HepG2 (cell line): ENCODE measurements around the gene B3GNT5. TPM values are rescaled to one million over a fixed set of nuclear protein-coding genes. Genes with fewer than 3 reads are reported as not detected.

Source experiments
- ATAC-seq: fragments of 200-7000 bp; cut with Tn5 transposase; 3 replicates; pipeline ENCODE4 v1.9.1; 2020; ENCODE audit warnings: mild to moderate bottlenecking, moderate library complexity
- BruUV-seq: library from RNA; stranded (reverse); fragments of 400-500 nt; replicated peaks from 2 replicates; lab custom pipeline; 2021; lab: Mats Ljungman, UMichigan
- CTCF ChIA-PET: fragments of 300-600 bp; formaldehyde crosslinking; extraction: SDS; loops from one replicate; lab custom pipeline; 2021; ENCODE audit warnings: low total read pairs, inconsistent platforms, low intra/inter-chr PET ratio; lab: Yijun Ruan, JAX
- POLR2A ChIA-PET: fragments of 350-600 bp; sonication (Branson Sonifier 250); formaldehyde crosslinking; loops from one replicate; lab custom pipeline; 2020; ENCODE audit warnings: antibody characterized with exemption, inconsistent platforms; lab: Yijun Ruan, JAX
- DNase-seq: peaks from one replicate; pipeline ENCODE4 v3.0.0-alpha.2; 2015; ENCODE audit warnings: low spot score
- FAIRE-seq: peaks from 3 replicates; lab custom pipeline; 2011; peaks lifted over from hg19 to GRCh38; lab: Jason Lieb, UNC
- H2AFZ ChIP-seq: one replicate; pipeline ENCODE4 v1.6.1; 2011; ENCODE audit warnings: low read length, inconsistent platforms
- H3K27ac ChIP-seq: fragments of 300-600 bp; 3 replicates; pipeline ENCODE4 v1.8.0; 2011; ENCODE audit warnings: mixed run types, mild to moderate bottlenecking, mixed read lengths, low read length, inconsistent platforms; ENCODE audit not compliant: insufficient read depth; ENCODE audit errors: extremely low read length
- H3K27me3 ChIP-seq, 2 experiments: fragments of 200-600 bp in 1 of 2; 2 replicates in 1 of 2; 3 replicates in 1 of 2; pipeline versions ENCODE4 v1.6.0 to v1.8.0; 2011; ENCODE audit warnings: low read length in 2 of 2, mild to moderate bottlenecking in 2 of 2, moderate library complexity in 2 of 2, inconsistent platforms in 1 of 2; ENCODE audit not compliant: insufficient read depth in 2 of 2, control insufficient read depth in 1 of 2
- H3K36me3 ChIP-seq, 2 experiments: fragments of 200-600 bp in 1 of 2; replicated peaks in 1 of 2; 2 replicates in 1 of 2; 3 replicates in 1 of 2; pipeline versions ENCODE4 v1.5.1 to v1.8.0; 2011; ENCODE audit warnings: low read length in 2 of 2, inconsistent platforms in 1 of 2; ENCODE audit not compliant: insufficient read depth in 2 of 2, control insufficient read depth in 1 of 2
- H3K4me1 ChIP-seq: 2 replicates; pipeline ENCODE4 v1.5.1; 2012; ENCODE audit warnings: low read length, inconsistent platforms; ENCODE audit not compliant: insufficient read depth
- H3K4me2 ChIP-seq: 2 replicates; pipeline ENCODE4 v1.6.0; 2011; ENCODE audit warnings: low read depth, low read length, inconsistent platforms
- H3K4me3 ChIP-seq, 3 experiments: fragments of 200-600 bp in 1 of 3; sonication (generic), shearing (Covaris generic) in 1 of 3; replicated peaks in 1 of 3; 2 replicates each; pipeline ENCODE4 v1.5.1; 2011 to 2016; ENCODE audit warnings: low read length in 3 of 3, inconsistent platforms in 2 of 3, low read depth in 2 of 3, mild to moderate bottlenecking in 2 of 3, control low read depth in 1 of 3, mixed read lengths in 1 of 3; ENCODE audit not compliant: insufficient read depth in 1 of 3
- H3K79me2 ChIP-seq: one replicate; pipeline ENCODE4 v1.6.1; 2011; ENCODE audit warnings: low read length, inconsistent platforms; ENCODE audit not compliant: insufficient read depth
- H3K9ac ChIP-seq: 2 replicates; pipeline ENCODE4 v1.6.0; 2011; ENCODE audit warnings: mild to moderate bottlenecking, low read depth, low read length, inconsistent platforms; ENCODE audit not compliant: insufficient read depth
- H3K9me3 ChIP-seq: 2 replicates; pipeline ENCODE4 v1.5.1; 2012; ENCODE audit warnings: mild to moderate bottlenecking, low read length
- H4K20me1 ChIP-seq: 2 replicates; pipeline ENCODE4 v1.6.0; 2011; ENCODE audit warnings: inconsistent platforms, mild to moderate bottlenecking, low read length, moderate library complexity; ENCODE audit not compliant: insufficient read depth
- CREM ChIP-seq, 2 experiments: sonication (generic) in 1 of 2; formaldehyde crosslinking in 1 of 2; IDR thresholded peaks; 2 replicates each; pipeline versions ENCODE4 v1.4.0 to v1.6.1; 2016 to 2020; ENCODE audit warnings: antibody characterized with exemption in 1 of 2, mild to moderate bottlenecking in 1 of 2, missing genetic modification reagents in 1 of 2
- E2F1 ChIP-seq: sonication (generic); formaldehyde crosslinking; IDR thresholded peaks from 2 replicates; pipeline ENCODE4 v1.5.0; 2020; ENCODE audit warnings: missing genetic modification reagents
- FOSL2 ChIP-seq: sonication (generic); formaldehyde crosslinking; IDR thresholded peaks from 2 replicates; pipeline ENCODE4 v1.4.0; 2020; ENCODE audit warnings: missing genetic modification reagents
- HNRNPK ChIP-seq: fragments of 200-400 bp; formaldehyde crosslinking; IDR thresholded peaks from 2 replicates; pipeline ENCODE4 v1.6.1; 2018; ENCODE audit warnings: low read length, low read depth, moderate library complexity, mild to moderate bottlenecking; ENCODE audit not compliant: poor library complexity, severe bottlenecking
- NFE2 ChIP-seq: sonication (generic); formaldehyde crosslinking; IDR thresholded peaks from 2 replicates; pipeline ENCODE4 v1.4.0; 2020; ENCODE audit warnings: missing genetic modification reagents
- POGZ ChIP-seq: sonication (generic); formaldehyde crosslinking; IDR thresholded peaks from 2 replicates; pipeline ENCODE4 v1.4.0; 2020; ENCODE audit warnings: mild to moderate bottlenecking, missing genetic modification reagents
- ZBTB2 ChIP-seq: sonication (generic); formaldehyde crosslinking; IDR thresholded peaks from 2 replicates; pipeline ENCODE4 v1.8.0; 2022; ENCODE audit warnings: low read depth, missing genetic modification reagents
- ZBTB21 ChIP-seq: sonication (generic); formaldehyde crosslinking; IDR thresholded peaks from 2 replicates; pipeline ENCODE4 v1.4.0; 2020; ENCODE audit warnings: missing genetic modification reagents
- ZBTB7B ChIP-seq: sonication (generic); formaldehyde crosslinking; IDR thresholded peaks from 2 replicates; pipeline ENCODE4 v1.4.0; 2020; ENCODE audit warnings: missing genetic modification reagents
- ZNF12 ChIP-seq: sonication (generic); formaldehyde crosslinking; IDR thresholded peaks from 2 replicates; pipeline ENCODE4 v1.5.0; 2020; ENCODE audit warnings: missing genetic modification reagents
- ZNF224 ChIP-seq: sonication (generic); formaldehyde crosslinking; IDR thresholded peaks from 2 replicates; pipeline ENCODE4 v1.5.0; 2020; ENCODE audit warnings: mild to moderate bottlenecking, missing genetic modification reagents
- ZNF260 ChIP-seq: sonication (generic); formaldehyde crosslinking; IDR thresholded peaks from 2 replicates; pipeline ENCODE4 v1.4.0; 2020; ENCODE audit warnings: missing genetic modification reagents, low read depth, mild to moderate bottlenecking, borderline replicate concordance
- ZNF33A ChIP-seq: sonication (generic); formaldehyde crosslinking; IDR thresholded peaks from 2 replicates; pipeline ENCODE4 v1.5.1; 2020; ENCODE audit warnings: missing genetic modification reagents, mild to moderate bottlenecking, moderate library complexity, borderline replicate concordance
- ZNF383 ChIP-seq: sonication (generic); formaldehyde crosslinking; IDR thresholded peaks from 2 replicates; pipeline ENCODE4 v1.4.0; 2020; ENCODE audit warnings: missing genetic modification reagents, mild to moderate bottlenecking, borderline replicate concordance
- ZSCAN25 ChIP-seq: sonication (generic); formaldehyde crosslinking; IDR thresholded peaks from 2 replicates; pipeline ENCODE4 v1.8.0; 2022; ENCODE audit warnings: mild to moderate bottlenecking, missing genetic modification reagents
- WGBS: methylation state at CpG from one replicate; pipeline ENCODE4 v1.1.6; 2017; ENCODE audit warnings: low lambda C conversion rate; 5-methylcytosine and 5-hydroxymethylcytosine counted together
- in situ Hi-C: cut with HindIII; loops from 2 replicates; pipeline ENCODE4 v1.10.0; 2017; ENCODE audit warnings: low pct_unique_long_range_greater_than_20kb; ENCODE audit not compliant: extremely low pct_ligation_motif_present
- intact Hi-C: fragments of 100-400 bp; cut with micrococcal nuclease; formaldehyde crosslinking; loops from one replicate; pipeline ENCODE4 v1.10.0; 2022; ENCODE audit not compliant: unreplicated experiment
- polyA plus RNA-seq, 8 experiments: library from polyadenylated mRNA; depleted of rRNA in 3 of 8; stranded (reverse) in 7 of 8; unstranded in 1 of 8; fragments of >200 nt; fragmentation: Illumina TruSeq in 4 of 8; extraction: Trizol in 4 of 8; gene quantifications; 2 replicates each; pipeline versions ENCODE4 v1.2.1 to v1.2.3, GENCODE V29; 2011 to 2016; ENCODE audit warnings: low read depth in 4 of 8, missing spikeins in 1 of 8, mixed read lengths in 1 of 8; ENCODE audit not compliant: insufficient read depth in 1 of 8
- total RNA-seq, 5 experiments: library from RNA; depleted of rRNA; stranded (reverse); fragments of >200 nt; fragmentation: Illumina TruSeq; extraction: Trizol; gene quantifications; 2 replicates each; pipeline ENCODE4 v1.2.3, GENCODE V29; 2016; ENCODE audit warnings: low read depth in 1 of 5
- TF ChIP-seq, protein P1 (sequence below): sonication (generic); formaldehyde crosslinking; IDR thresholded peaks from 2 replicates; pipeline ENCODE4 v1.4.0; 2020; ENCODE audit warnings: mild to moderate bottlenecking, missing genetic modification reagents
- TF ChIP-seq, protein P2 (sequence below): sonication (generic); formaldehyde crosslinking; IDR thresholded peaks from 2 replicates; pipeline ENCODE4 v1.4.0; 2020; ENCODE audit warnings: mild to moderate bottlenecking, missing genetic modification reagents, borderline replicate concordance

The B3GNT5 gene
- total and polyA plus RNA-seq, 2 of the 13 experiments (the other 11 are each of a cell fraction or from before 2014, with no cell fraction given): not detected

DNA sequence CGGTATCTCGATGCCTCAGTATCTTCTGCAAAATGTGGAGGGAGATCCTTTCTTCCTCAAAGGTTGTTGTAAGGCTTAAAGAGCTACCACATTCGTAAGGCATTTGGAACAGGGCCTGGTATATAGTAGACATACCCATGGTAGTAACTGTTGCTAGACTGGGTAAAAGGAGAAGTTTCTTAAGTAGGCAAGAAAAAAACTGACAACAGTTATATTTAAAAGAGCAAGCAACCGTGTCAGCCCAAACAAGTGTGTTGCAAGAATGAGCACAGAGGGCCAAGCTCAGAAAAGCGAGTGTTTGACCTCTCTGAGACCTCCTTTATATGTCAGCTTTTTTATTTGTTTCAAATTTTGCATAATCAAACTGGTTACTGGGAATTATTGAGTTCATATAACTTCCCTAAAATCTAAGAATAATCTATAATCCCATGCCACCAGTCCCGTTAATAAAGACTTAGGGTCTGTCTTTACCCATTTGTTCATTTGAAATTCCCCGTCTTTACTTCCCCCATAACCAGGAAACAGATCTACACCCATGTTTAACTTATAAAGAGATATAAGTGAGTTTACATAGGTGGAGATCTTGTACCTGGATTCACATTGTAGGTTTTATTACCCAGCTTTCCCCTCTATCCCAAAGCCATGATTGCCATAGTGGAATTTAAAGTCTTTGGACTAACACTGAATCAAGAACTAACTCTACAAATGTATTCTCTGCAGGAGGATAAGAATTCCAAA is 7.3 kb downstream of the B3GNT5 start:
- H2AFZ ChIP-seq: no peak overlapping the region
- no peaks in the 10 kb centered on the region for H3K79me2 ChIP-seq
- H3K27me3 ChIP-seq: peaks cover 1 to 28% of the 10 kb centered on the region in 2 experiments; a peak in 4 of 5 replicates
- ChIA-PET CTCF (no interaction called here), POLR2A (no interaction called here)
- H3K4me3 ChIP-seq: no peak overlapping the region
- WGBS: 6% methylated on average over 7 of the region's 7 CpGs
- BruUV-seq: no TSS peak
- TF ChIP-seq HNRNPK (no peak), POGZ (no peak), ZBTB21 (CRISPR knock-in tag) (no peak), E2F1 (CRISPR knock-in tag) (no peak), CREM (IDR thresholded peaks at IDR 0.05) (no peak), CREM (CRISPR knock-in tag; IDR thresholded peaks at IDR 0.05) (no peak), ZSCAN25 (no peak), ZNF224 (CRISPR knock-in tag) (no peak), ZNF33A (no peak), ZBTB2 (CRISPR knock-in tag) (no peak), NFE2 (CRISPR knock-in tag) (no peak), ZNF12 (no peak), ZNF383 (CRISPR knock-in tag) (no peak), ZBTB7B (no peak), ZNF260 (CRISPR knock-in tag) (no peak), FOSL2 (no peak)
- TF ChIP-seq, protein P1, sequence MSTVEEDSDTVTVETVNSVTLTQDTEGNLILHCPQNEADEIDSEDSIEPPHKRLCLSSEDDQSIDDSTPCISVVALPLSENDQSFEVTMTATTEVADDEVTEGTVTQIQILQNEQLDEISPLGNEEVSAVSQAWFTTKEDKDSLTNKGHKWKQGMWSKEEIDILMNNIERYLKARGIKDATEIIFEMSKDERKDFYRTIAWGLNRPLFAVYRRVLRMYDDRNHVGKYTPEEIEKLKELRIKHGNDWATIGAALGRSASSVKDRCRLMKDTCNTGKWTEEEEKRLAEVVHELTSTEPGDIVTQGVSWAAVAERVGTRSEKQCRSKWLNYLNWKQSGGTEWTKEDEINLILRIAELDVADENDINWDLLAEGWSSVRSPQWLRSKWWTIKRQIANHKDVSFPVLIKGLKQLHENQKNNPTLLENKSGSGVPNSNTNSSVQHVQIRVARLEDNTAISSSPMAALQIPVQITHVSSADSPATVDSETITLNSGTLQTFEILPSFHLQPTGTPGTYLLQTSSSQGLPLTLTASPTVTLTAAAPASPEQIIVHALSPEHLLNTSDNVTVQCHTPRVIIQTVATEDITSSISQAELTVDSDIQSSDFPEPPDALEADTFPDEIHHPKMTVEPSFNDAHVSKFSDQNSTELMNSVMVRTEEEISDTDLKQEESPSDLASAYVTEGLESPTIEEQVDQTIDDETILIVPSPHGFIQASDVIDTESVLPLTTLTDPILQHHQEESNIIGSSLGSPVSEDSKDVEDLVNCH (CRISPR knock-in tag): no peak
- TF ChIP-seq, protein P2, sequence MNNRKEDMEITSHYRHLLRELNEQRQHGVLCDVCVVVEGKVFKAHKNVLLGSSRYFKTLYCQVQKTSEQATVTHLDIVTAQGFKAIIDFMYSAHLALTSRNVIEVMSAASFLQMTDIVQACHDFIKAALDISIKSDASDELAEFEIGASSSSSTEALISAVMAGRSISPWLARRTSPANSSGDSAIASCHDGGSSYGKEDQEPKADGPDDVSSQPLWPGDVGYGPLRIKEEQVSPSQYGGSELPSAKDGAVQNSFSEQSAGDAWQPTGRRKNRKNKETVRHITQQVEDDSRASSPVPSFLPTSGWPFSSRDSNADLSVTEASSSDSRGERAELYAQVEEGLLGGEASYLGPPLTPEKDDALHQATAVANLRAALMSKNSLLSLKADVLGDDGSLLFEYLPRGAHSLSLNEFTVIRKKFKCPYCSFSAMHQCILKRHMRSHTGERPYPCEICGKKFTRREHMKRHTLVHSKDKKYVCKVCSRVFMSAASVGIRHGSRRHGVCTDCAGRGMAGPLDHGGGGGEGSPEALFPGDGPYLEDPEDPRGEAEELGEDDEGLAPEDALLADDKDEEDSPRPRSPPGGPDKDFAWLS (CRISPR knock-in tag): no peak
- H3K4me1 ChIP-seq: no peaks in the 10 kb centered on the region
- DNase-seq (no peak), FAIRE-seq (no peak), ATAC-seq (no peak)
- intact Hi-C loops (no loop called here), in situ Hi-C loops (no loop called here)
- no peak overlapping the region for H3K27ac ChIP-seq
- no peaks in the 10 kb centered on the region for H3K36me3 ChIP-seq
- no peak overlapping the region for H3K9ac ChIP-seq
- no peak overlapping the region for H3K4me2 ChIP-seq
- H4K20me1 ChIP-seq: no peaks in the 10 kb centered on the region
- no peaks in the 10 kb centered on the region for H3K9me3 ChIP-seq
